ENCODE results near the gene BPTF. TPM values are rescaled to one million over a fixed set of nuclear protein-coding genes. Genes with fewer than 3 reads are reported as not detected.
"Not testable (repeated sequence)": the region's sequence is repeated elsewhere in the genome, so short reads cannot be mapped to it uniquely, and the experiment has no call there.

The BPTF gene
- polyA plus RNA-seq, 1 experiment, result 34.8 TPM

DNA sequence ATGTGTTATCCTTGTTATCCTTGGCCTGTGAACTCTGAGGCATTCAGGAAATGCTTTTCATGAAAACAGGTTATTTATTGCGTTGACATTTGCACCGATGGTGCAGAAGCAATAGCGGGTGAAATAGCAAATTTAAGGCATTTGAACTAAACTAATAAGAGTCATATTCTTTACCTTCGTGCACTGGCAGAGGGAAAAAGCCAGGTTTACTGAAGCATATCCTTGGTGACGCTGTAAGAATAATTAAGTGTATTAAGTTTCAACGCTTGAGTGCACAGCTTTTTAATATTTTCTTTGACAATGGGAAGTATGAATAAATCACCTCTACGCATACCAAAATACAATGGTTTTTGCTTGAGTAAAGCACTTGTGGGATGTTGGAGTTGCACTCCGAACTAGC, 196.7 kb downstream of the BPTF start:
- ChIA-PET CTCF (no interaction called here), POLR2A (no interaction called here)
- no peaks in the 10 kb centered on the region for H3K27me3 ChIP-seq (ENCODE audit: control insufficient read depth, insufficient read depth, low read length)
- no peak for TF ChIP-seq CTCF (IDR thresholded peaks at IDR 0.05; ENCODE audit: insufficient read depth, low read depth, low read length)
- no peak for DNase-seq (ENCODE audit: low read depth)
- no peak overlapping the region for H3K4me3 ChIP-seq (ENCODE audit: low read depth, low read length)
- H3K36me3 ChIP-seq (ENCODE audit: control insufficient read depth, insufficient read depth, low read length), result no peaks in the 10 kb centered on the region

- CTCF ChIA-PET; H3K4me3 ChIP-seq (ENCODE audit: low read depth, low read length); H3K27me3 ChIP-seq (ENCODE audit: control insufficient read depth, insufficient read depth, low read length); H3K36me3 ChIP-seq (ENCODE audit: control insufficient read depth, insufficient read depth, low read length); DNase-seq (ENCODE audit: low read depth); POLR2A ChIA-PET: not testable (repeated sequence)
These were observed 197.2 kb downstream of the BPTF start for GRCh38 chr17:68022547-68022946.

DNA sequence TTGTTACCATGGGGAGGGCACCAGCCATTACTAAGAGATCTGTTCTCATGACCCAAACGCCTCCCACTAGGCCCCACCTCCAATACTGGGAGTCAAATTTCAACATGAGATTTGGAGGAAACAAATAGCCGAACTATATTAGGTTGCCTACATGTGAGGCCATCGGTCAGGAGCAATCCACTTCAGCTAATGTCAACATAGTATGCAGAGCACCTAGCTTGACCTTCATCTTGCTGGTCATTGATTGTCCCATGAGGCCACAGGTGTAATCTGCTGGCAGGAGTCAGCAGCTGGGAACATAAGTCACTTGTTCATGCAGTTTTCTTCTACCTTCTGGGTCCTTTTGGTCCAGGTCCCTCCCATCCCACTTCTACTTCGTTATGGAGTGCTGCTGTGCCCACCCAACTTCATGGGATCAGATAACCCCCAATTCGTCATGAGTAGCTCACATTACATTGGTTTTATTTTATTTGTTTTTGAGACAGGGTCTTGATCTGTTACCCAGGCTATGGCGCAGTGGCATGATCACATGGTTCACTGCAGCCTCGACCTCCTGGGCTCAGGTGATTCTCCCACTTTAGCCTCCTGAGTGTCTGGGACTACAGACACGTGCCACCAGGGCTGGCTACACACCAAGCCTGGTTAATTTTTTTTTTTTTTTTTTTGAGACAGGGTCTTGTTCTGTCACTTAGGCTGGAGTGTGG, 204.4 kb downstream of the BPTF start:
- ChIA-PET CTCF (interaction anchor here (1.1 kb wide), 1 partner anchor 60 kb away, joined by 3 read pairs; no protein-coding TSS in a partner anchor), POLR2A (no interaction called here)
- no peak for DNase-seq (ENCODE audit: low read depth)
- no peak for TF ChIP-seq CTCF (IDR thresholded peaks at IDR 0.05; ENCODE audit: insufficient read depth, low read depth, low read length)
- H3K27me3 ChIP-seq (ENCODE audit: control insufficient read depth, insufficient read depth, low read length), result no peaks in the 10 kb centered on the region; the same call in 1 of the 2 replicates
- H3K36me3 ChIP-seq (ENCODE audit: control insufficient read depth, insufficient read depth, low read length), result no peaks in the 10 kb centered on the region
- H3K4me3 ChIP-seq (ENCODE audit: low read depth, low read length), result no peak overlapping the region

Small RNAs within 50 kb of the gene (small RNA-seq; reads per million reads assigned to genes)
- gene RN7SL622P (ENCODE audit: insufficient read length, low read depth, low replicate concordance), result not detected

Other genes with a start within 250 kb of the BPTF start
- gene NOL11, start 107.6 kb upstream of the BPTF start, polyA plus RNA-seq (2011; rRNA removed), result 18.0 and 32.2 TPM in 2 replicates
- gene C17orf58, start 171.0 kb downstream of the BPTF start, polyA plus RNA-seq (2011; rRNA removed), result 7.9 and 8.9 TPM in 2 replicates
- gene KPNA2, start 210.2 kb downstream of the BPTF start, polyA plus RNA-seq (2011; rRNA removed), result 165 and 212 TPM in 2 replicates

Data from BJ (cell line).